B cell (primary cell): ENCODE results near the gene CBFB. TPM values are rescaled to one million over a fixed set of nuclear protein-coding genes. Genes with fewer than 3 reads are reported as not detected.

Experiments used
- ATAC-seq: fragments of 200-7000 bp; cut with Tn5 transposase; one replicate; pipeline ENCODE4 v1.10.0; 2021; ENCODE audit warnings: low read depth, mild to moderate bottlenecking, moderate number of reproducible peaks, moderate library complexity
- CTCF ChIA-PET: fragments of 350-600 bp; sonication (Branson Sonifier 250); formaldehyde crosslinking; loops from one replicate; lab custom pipeline; 2021; ENCODE audit warnings: antibody characterized with exemption, inconsistent platforms; lab: Charles Lee
- POLR2A ChIA-PET: fragments of 350-600 bp; sonication (Branson Sonifier 250); formaldehyde crosslinking; loops from one replicate; lab custom pipeline; 2021; ENCODE audit warnings: antibody characterized with exemption; lab: Charles Lee
- DNase-seq: peaks from one replicate; pipeline ENCODE4 v3.0.0; 2013
- H2AFZ ChIP-seq: 2 replicates; pipeline ENCODE4 v1.6.1; 2012; ENCODE audit warnings: mild to moderate bottlenecking, low read depth, low read length; ENCODE audit not compliant: insufficient read depth, poor library complexity, severe bottlenecking
- H3K27ac ChIP-seq, 2 donors: 1 replicate in 1 of 2; 2 replicates in 1 of 2; pipeline ENCODE4 v1.5.1; 2012 to 2013; ENCODE audit warnings: low read length in 2 of 2, mild to moderate bottlenecking in 2 of 2, moderate library complexity in 1 of 2
- H3K27me3 ChIP-seq, 4 experiments: fragments of 200-600 bp in 1 of 4; sonication (generic) in 1 of 4; replicated peaks in 1 of 4; 1 replicate in 2 of 4; 2 replicates in 2 of 4; pipeline versions ENCODE4 v1.6.1 to v1.7.0; 2013 to 2016; ENCODE audit warnings: low read length in 3 of 4, mild to moderate bottlenecking in 2 of 4, mixed read lengths in 1 of 4, moderate library complexity in 1 of 4; ENCODE audit not compliant: insufficient read depth in 4 of 4, control insufficient read depth in 3 of 4; ENCODE audit errors: control extremely low read depth in 1 of 4
- H3K36me3 ChIP-seq, 2 experiments: replicated peaks in 1 of 2; 1 replicate in 1 of 2; 2 replicates in 1 of 2; pipeline versions ENCODE4 v1.6.1 to v1.7.1; 2013; ENCODE audit warnings: low read length in 1 of 2; ENCODE audit not compliant: insufficient read depth in 2 of 2, control insufficient read depth in 1 of 2; ENCODE audit errors: control extremely low read depth in 1 of 2, extremely low read depth in 1 of 2
- H3K4me1 ChIP-seq, 2 donors: fragments of 200-600 bp in 1 of 2; sonication (generic) in 1 of 2; 1 replicate in 1 of 2; 2 replicates in 1 of 2; pipeline versions ENCODE4 v1.5.1 to v1.6.1; 2013 to 2017; ENCODE audit warnings: low read length in 2 of 2; ENCODE audit not compliant: control insufficient read depth in 2 of 2, insufficient read depth in 2 of 2
- H3K4me2 ChIP-seq: replicated peaks from 2 replicates; pipeline ENCODE3; 2012; ENCODE audit warnings: mild to moderate bottlenecking, low read depth, low read length; ENCODE audit not compliant: poor library complexity, severe bottlenecking
- H3K4me3 ChIP-seq, 5 experiments: fragments of 200-600 bp in 1 of 5; sonication (generic) in 1 of 5; 1 replicate in 3 of 5; 2 replicates in 2 of 5; pipeline versions ENCODE4 v1.5.1 to v1.7.0; 2011 to 2016; ENCODE audit warnings: low read length in 4 of 5, mild to moderate bottlenecking in 4 of 5, low read depth in 2 of 5, control low read depth in 1 of 5, moderate library complexity in 1 of 5; ENCODE audit not compliant: insufficient read depth in 1 of 5; ENCODE audit errors: control extremely low read depth in 1 of 5, extremely low read depth in 1 of 5
- H3K79me2 ChIP-seq: fragments of 200-600 bp; sonication (generic); one replicate; pipeline ENCODE4 v1.6.0; 2016; ENCODE audit warnings: low read length; ENCODE audit not compliant: control insufficient read depth, insufficient read depth
- H3K9ac ChIP-seq: fragments of 200-600 bp; sonication (generic); 2 replicates; pipeline ENCODE4 v1.6.1; 2017; ENCODE audit warnings: mild to moderate bottlenecking, low read length, moderate library complexity
- H3K9me3 ChIP-seq, 3 donors: one replicate each; pipeline versions ENCODE4 v1.6.1 to v1.7.1; 2013; ENCODE audit warnings: low read length in 2 of 3; ENCODE audit not compliant: control insufficient read depth in 2 of 3, insufficient read depth in 1 of 3; ENCODE audit errors: control extremely low read depth in 1 of 3
- H4K20me1 ChIP-seq: 2 replicates; pipeline ENCODE4 v1.6.0; 2012; ENCODE audit warnings: mild to moderate bottlenecking, low read length; ENCODE audit not compliant: insufficient read depth, control insufficient read depth, poor library complexity, severe bottlenecking
- H3K27ac Mint-ChIP-seq: one replicate; pipeline ENCODE4 v1.8.0; 2021; ENCODE audit warnings: mixed read lengths
- H3K27me3 Mint-ChIP-seq: one replicate; pipeline ENCODE4 v1.8.0; 2021; ENCODE audit warnings: mixed read lengths
- H3K4me1 Mint-ChIP-seq: one replicate; pipeline ENCODE4 v1.8.0; 2021; ENCODE audit warnings: mixed read lengths
- H3K4me3 Mint-ChIP-seq: one replicate; pipeline ENCODE4 v1.8.0; 2021; ENCODE audit warnings: mixed read lengths
- H3K9me3 Mint-ChIP-seq: one replicate; pipeline ENCODE4 v1.8.0; 2022; ENCODE audit warnings: mixed read lengths; ENCODE audit not compliant: insufficient read depth
- CTCF ChIP-seq: fragments of 200-600 bp; IDR thresholded peaks from one replicate; pipeline ENCODE4 v1.8.0; 2022; ENCODE audit warnings: antibody characterized with exemption, mild to moderate bottlenecking
- EZH2 ChIP-seq: IDR thresholded peaks from 2 replicates; pipeline ENCODE4 v1.6.1; 2012; ENCODE audit warnings: borderline replicate concordance, low read depth, mild to moderate bottlenecking, moderate library complexity, low read length; ENCODE audit not compliant: insufficient read depth, poor library complexity, severe bottlenecking
- WGBS: methylation state at CpG from one replicate; pipeline ENCODE4 v1.1.5; 2013; ENCODE audit warnings: missing lambda C conversion rate; ENCODE audit not compliant: insufficient coverage; 5-methylcytosine and 5-hydroxymethylcytosine counted together
- intact Hi-C: fragments of 100-400 bp; cut with micrococcal nuclease; formaldehyde crosslinking; loops from one replicate; pipeline ENCODE4 v1.10.0; 2022
- polyA plus RNA-seq: library from polyadenylated mRNA; depleted of rRNA; stranded (reverse); fragments of >200 nt; gene quantifications from 2 replicates; pipeline ENCODE4 v1.2.3, GENCODE V29; 2012
- total RNA-seq, 2 donors: library from RNA; stranded (reverse); fragments of 120-200 nt in 1 of 2; gene quantifications; 1 replicate in 1 of 2; 2 replicates in 1 of 2; pipeline versions ENCODE4 v1.2.3 to v1.2.4, GENCODE V29; 2013 to 2022

CBFB gene
- total and polyA plus RNA-seq, 2 donors (not counting 1 experiment from before 2014, with no cell fraction given): 19.5 to 89.0 TPM

- H3K9me3 Mint-ChIP-seq: no peaks in the 10 kb centered on the region
- CTCF ChIA-PET: interaction anchor here (0.9 to 2.9 kb wide), 15 partner anchors 10 to 168 kb away, joined by 3 to 27 read pairs (median 5); partner anchors contain the start of genes B3GNT9, FBXL8 and TRADD
- no peak overlapping the region for H3K4me3 Mint-ChIP-seq
Observed at GRCh38 chr16:67017421-67017750, 11.6 kb upstream of the CBFB start.

More at GRCh38 chr16:67017421-67017750, 11.6 kb upstream of the CBFB start:
- Histone ChIP-seq H3K79me2 (no peaks in the 10 kb centered on the region), H3K27me3 (peaks cover 0 to 16% (median 7%) of the 10 kb centered on the region in 4 experiments), H2AFZ (no peak overlapping the region), H4K20me1 (no peaks in the 10 kb centered on the region), H3K4me1 (peaks cover 12 to 13% of the 10 kb centered on the region in 2 donors), H3K9me3 (no peaks in the 10 kb centered on the region), H3K27ac (no peak overlapping the region), H3K36me3 (no peaks in the 10 kb centered on the region), H3K9ac (no peak overlapping the region), H3K4me2 (no peak overlapping the region), H3K4me3 (no peak overlapping the region)
- WGBS: 98% methylated on average over 4 of the region's 4 CpGs
- TF ChIP-seq EZH2: no peak
- TF ChIP-seq CTCF: no peak
- POLR2A ChIA-PET: no interaction called here
- intact Hi-C loops: loop anchor here (2.0 kb wide), 1 partner anchor 83 kb away; no protein-coding TSS in a partner anchor
- peaks cover 2% of the 10 kb centered on the region for H3K4me1 Mint-ChIP-seq
- peaks cover 6% of the 10 kb centered on the region for H3K27me3 Mint-ChIP-seq
- DNase-seq (no peak), ATAC-seq (no peak)
- H3K27ac Mint-ChIP-seq: no peak overlapping the region
